Measurements from ENCODE around the gene RARA.

RARA gene

GRCh38 chr17:40345161-40345993 lies 36.4 kb downstream of the RARA start (continued):
- TF ChIP-seq, protein P1, sequence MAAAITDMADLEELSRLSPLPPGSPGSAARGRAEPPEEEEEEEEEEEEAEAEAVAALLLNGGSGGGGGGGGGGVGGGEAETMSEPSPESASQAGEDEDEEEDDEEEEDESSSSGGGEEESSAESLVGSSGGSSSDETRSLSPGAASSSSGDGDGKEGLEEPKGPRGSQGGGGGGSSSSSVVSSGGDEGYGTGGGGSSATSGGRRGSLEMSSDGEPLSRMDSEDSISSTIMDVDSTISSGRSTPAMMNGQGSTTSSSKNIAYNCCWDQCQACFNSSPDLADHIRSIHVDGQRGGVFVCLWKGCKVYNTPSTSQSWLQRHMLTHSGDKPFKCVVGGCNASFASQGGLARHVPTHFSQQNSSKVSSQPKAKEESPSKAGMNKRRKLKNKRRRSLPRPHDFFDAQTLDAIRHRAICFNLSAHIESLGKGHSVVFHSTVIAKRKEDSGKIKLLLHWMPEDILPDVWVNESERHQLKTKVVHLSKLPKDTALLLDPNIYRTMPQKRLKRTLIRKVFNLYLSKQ (tag by site-specific recombination; IDR thresholded peaks at IDR 0.05; ENCODE audit: borderline replicate concordance), result no peak
- TF ChIP-seq, protein P2, sequence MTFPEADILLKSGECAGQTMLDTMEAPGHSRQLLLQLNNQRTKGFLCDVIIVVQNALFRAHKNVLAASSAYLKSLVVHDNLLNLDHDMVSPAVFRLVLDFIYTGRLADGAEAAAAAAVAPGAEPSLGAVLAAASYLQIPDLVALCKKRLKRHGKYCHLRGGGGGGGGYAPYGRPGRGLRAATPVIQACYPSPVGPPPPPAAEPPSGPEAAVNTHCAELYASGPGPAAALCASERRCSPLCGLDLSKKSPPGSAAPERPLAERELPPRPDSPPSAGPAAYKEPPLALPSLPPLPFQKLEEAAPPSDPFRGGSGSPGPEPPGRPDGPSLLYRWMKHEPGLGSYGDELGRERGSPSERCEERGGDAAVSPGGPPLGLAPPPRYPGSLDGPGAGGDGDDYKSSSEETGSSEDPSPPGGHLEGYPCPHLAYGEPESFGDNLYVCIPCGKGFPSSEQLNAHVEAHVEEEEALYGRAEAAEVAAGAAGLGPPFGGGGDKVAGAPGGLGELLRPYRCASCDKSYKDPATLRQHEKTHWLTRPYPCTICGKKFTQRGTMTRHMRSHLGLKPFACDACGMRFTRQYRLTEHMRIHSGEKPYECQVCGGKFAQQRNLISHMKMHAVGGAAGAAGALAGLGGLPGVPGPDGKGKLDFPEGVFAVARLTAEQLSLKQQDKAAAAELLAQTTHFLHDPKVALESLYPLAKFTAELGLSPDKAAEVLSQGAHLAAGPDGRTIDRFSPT (tag by site-specific recombination; IDR thresholded peaks at IDR 0.05), result peak; percentile 74
- TF ChIP-seq MYNN (tag by site-specific recombination; IDR thresholded peaks at IDR 0.05; ENCODE audit: borderline replicate concordance) (no peak), ZFP69B (tag by site-specific recombination; IDR thresholded peaks at IDR 0.05) (no peak), ZEB2 (tag by site-specific recombination; IDR thresholded peaks at IDR 0.05) (0 out of 2 replicates have a peak, but pooled peaks have one; percentile 23), ZNF121 (tag by site-specific recombination; IDR thresholded peaks at IDR 0.05) (no peak), EGR2 (tag by site-specific recombination; IDR thresholded peaks at IDR 0.05; ENCODE audit: low read depth) (peak; percentile 28; the same call in 1 of the 2 replicates), ZFHX2 (tag by site-specific recombination; conservative IDR thresholded peaks at IDR 0.05) (peak; percentile 63; the same call in 1 of the 2 replicates), KLF17 (tag by site-specific recombination; IDR thresholded peaks at IDR 0.05) (peak; percentile 64), SP3 (tag by site-specific recombination; IDR thresholded peaks at IDR 0.05) (peak; percentile 62), ZBTB8A (tag by site-specific recombination; IDR thresholded peaks at IDR 0.05) (peak; percentile 40; the same call in 1 of the 2 replicates), ZNF398 (tag by site-specific recombination; IDR thresholded peaks at IDR 0.05) (peak; percentile 66), SP2 (tag by site-specific recombination; IDR thresholded peaks at IDR 0.05) (peak; percentile 79), GLIS2 (tag by site-specific recombination; IDR thresholded peaks at IDR 0.05) (peak; percentile 55), ZNF561 (tag by site-specific recombination; IDR thresholded peaks at IDR 0.05; ENCODE audit: borderline replicate concordance) (peak; percentile 42; the same call in 1 of the 2 replicates)

GRCh38 chr17:40345994-40346764 lies 37.2 kb downstream of the RARA start:
- no peak overlapping the region; the same call in 1 of the 2 replicates for H3K27ac ChIP-seq (ENCODE audit: extremely low read depth, low read depth, low read length)
- H3K4me3 ChIP-seq (ENCODE audit: low read depth, low read length), result no peak overlapping the region

More at GRCh38 chr17:40345994-40346764, 37.2 kb downstream of the RARA start:
- H3K4me1 ChIP-seq (ENCODE audit: control insufficient read depth, insufficient read depth, low read length), result peaks cover 22% of the 10 kb centered on the region
- no peaks in the 10 kb centered on the region for H3K9me3 ChIP-seq (ENCODE audit: control insufficient read depth, insufficient read depth, low read depth, low read length)
- POLR2A ChIA-PET, result interaction anchor here (0.6 to 4.4 kb wide), 13 partner anchors 8 to 1342 kb away, joined by 3 to 33 read pairs (median 5); partner anchors contain the start of genes EIF1, GJD3, TOP2A and WIPF2
- TF ChIP-seq ZFP41 (tag by site-specific recombination; IDR thresholded peaks at IDR 0.05; ENCODE audit: borderline replicate concordance) (no peak), ZBTB1 (tag by site-specific recombination; IDR thresholded peaks at IDR 0.05) (no peak)
- peaks cover 0 to 22% of the 10 kb centered on the region in 2 experiments; a peak in 2 of 3 replicates for H3K36me3 ChIP-seq (ENCODE audit: control insufficient read depth in 2 of 2, insufficient read depth in 1 of 2, low read length in 2 of 2)
- CTCF ChIA-PET, result interaction anchor here (0.7 to 5.3 kb wide), 9 partner anchors 10 to 144 kb away, joined by 3 to 67 read pairs (median 5); no protein-coding TSS in a partner anchor
